ENCODE data around the gene ZC2HC1B. TPM values are rescaled to one million over a fixed set of nuclear protein-coding genes. Genes with fewer than 3 reads are reported as not detected.

ZC2HC1B gene
- total and polyA plus RNA-seq, 2 donors (not counting 1 experiment from before 2014, with no cell fraction given): not detected

- Histone ChIP-seq H3K27me3 (ENCODE audit: control insufficient read depth, insufficient read depth, low read length) (peaks cover 2% of the 10 kb centered on the region), H3K4me1 (ENCODE audit: control insufficient read depth, extremely low read depth, insufficient read depth, low read length) (no peaks in the 10 kb centered on the region), H3K36me3 (ENCODE audit: control insufficient read depth, insufficient read depth, low read length) (no peaks in the 10 kb centered on the region), H3K4me3 (replicated peaks in 1 of 4; ENCODE audit: control extremely low read depth in 1 of 4, insufficient read depth in 1 of 4, low read depth in 3 of 4, low read length in 4 of 4) (no peak overlapping the region), H3K9me3 (ENCODE audit: control insufficient read depth, insufficient read depth, low read depth, low read length) (no peaks in the 10 kb centered on the region), H2AFZ (ENCODE audit: low read length) (no peak overlapping the region), H3K79me2 (ENCODE audit: control insufficient read depth, insufficient read depth, low read length) (no peaks in the 10 kb centered on the region), H4K20me1 (ENCODE audit: control insufficient read depth, extremely low read depth, insufficient read depth, low read length) (no peaks in the 10 kb centered on the region), H3K27ac (ENCODE audit: insufficient read depth, low read length) (no peak overlapping the region), H3K4me2 (ENCODE audit: extremely low read depth, insufficient read depth, low read length) (no peak overlapping the region), H3K9ac (ENCODE audit: insufficient read depth, low read length) (no peak overlapping the region)
- no peak for TF ChIP-seq CTCF (conservative IDR thresholded peaks at IDR 0.05 in 1 of 2, IDR thresholded peaks at IDR 0.05 in 1 of 2; ENCODE audit: low read depth in 1 of 2, low read length in 2 of 2)
- no peak for TF ChIP-seq EZH2 (IDR thresholded peaks at IDR 0.05; ENCODE audit: low read length, missing control alignments)
- DNase-seq (ENCODE audit: low read depth in 2 of 2): peak in 1 of 2 donors; percentile 25
Measured at GRCh38 chr6:143937668-143937970, 73.3 kb downstream of the ZC2HC1B start.

GRCh38 chr6:143939364-143939763 lies 75.1 kb downstream of the ZC2HC1B start:
- peaks cover under 1% of the 10 kb centered on the region for H4K20me1 ChIP-seq (ENCODE audit: control insufficient read depth, extremely low read depth, insufficient read depth, low read length)
- H3K4me2 ChIP-seq (ENCODE audit: extremely low read depth, insufficient read depth, low read length): no peak overlapping the region
- no peak for TF ChIP-seq EZH2 (IDR thresholded peaks at IDR 0.05; ENCODE audit: low read length, missing control alignments)
- TF ChIP-seq CTCF (conservative IDR thresholded peaks at IDR 0.05 in 1 of 2, IDR thresholded peaks at IDR 0.05 in 1 of 2; ENCODE audit: low read depth in 1 of 2, low read length in 2 of 2): no peak

GRCh38 chr6:143940011-143940597 lies 75.8 kb downstream of the ZC2HC1B start:
- Histone ChIP-seq H3K9ac (ENCODE audit: insufficient read depth, low read length) (no peak overlapping the region), H3K36me3 (ENCODE audit: control insufficient read depth, insufficient read depth, low read length) (no peaks in the 10 kb centered on the region), H3K4me2 (ENCODE audit: extremely low read depth, insufficient read depth, low read length) (no peak overlapping the region), H3K4me3 (replicated peaks in 1 of 4; ENCODE audit: control extremely low read depth in 1 of 4, insufficient read depth in 1 of 4, low read depth in 3 of 4, low read length in 4 of 4) (no peak overlapping the region), H4K20me1 (ENCODE audit: control insufficient read depth, extremely low read depth, insufficient read depth, low read length) (peaks cover 1% of the 10 kb centered on the region), H2AFZ (ENCODE audit: low read length) (no peak overlapping the region), H3K4me1 (ENCODE audit: control insufficient read depth, extremely low read depth, insufficient read depth, low read length) (no peaks in the 10 kb centered on the region), H3K9me3 (ENCODE audit: control insufficient read depth, insufficient read depth, low read depth, low read length) (no peaks in the 10 kb centered on the region), H3K27me3 (ENCODE audit: control insufficient read depth, insufficient read depth, low read length) (peaks cover 2% of the 10 kb centered on the region), H3K79me2 (ENCODE audit: control insufficient read depth, insufficient read depth, low read length) (no peaks in the 10 kb centered on the region), H3K27ac (ENCODE audit: insufficient read depth, low read length) (no peak overlapping the region)
- DNase-seq (ENCODE audit: low read depth in 2 of 2): peak; percentile 29 to 53
- TF ChIP-seq CTCF (conservative IDR thresholded peaks at IDR 0.05 in 1 of 2, IDR thresholded peaks at IDR 0.05 in 1 of 2; ENCODE audit: low read depth in 1 of 2, low read length in 2 of 2) (peak; percentile 67 to 79), EZH2 (IDR thresholded peaks at IDR 0.05; ENCODE audit: low read length, missing control alignments) (no peak)

More at GRCh38 chr6:143939364-143939763, 75.1 kb downstream of the ZC2HC1B start:
- no peak for DNase-seq (ENCODE audit: low read depth in 2 of 2)
- Histone ChIP-seq H3K27me3 (ENCODE audit: control insufficient read depth, insufficient read depth, low read length) (peaks cover 2% of the 10 kb centered on the region), H3K9me3 (ENCODE audit: control insufficient read depth, insufficient read depth, low read depth, low read length) (no peaks in the 10 kb centered on the region), H3K27ac (ENCODE audit: insufficient read depth, low read length) (no peak overlapping the region), H3K36me3 (ENCODE audit: control insufficient read depth, insufficient read depth, low read length) (no peaks in the 10 kb centered on the region), H3K4me3 (replicated peaks in 1 of 4; ENCODE audit: control extremely low read depth in 1 of 4, insufficient read depth in 1 of 4, low read depth in 3 of 4, low read length in 4 of 4) (no peak overlapping the region), H3K9ac (ENCODE audit: insufficient read depth, low read length) (no peak overlapping the region), H3K79me2 (ENCODE audit: control insufficient read depth, insufficient read depth, low read length) (no peaks in the 10 kb centered on the region), H2AFZ (ENCODE audit: low read length) (no peak overlapping the region), H3K4me1 (ENCODE audit: control insufficient read depth, extremely low read depth, insufficient read depth, low read length) (no peaks in the 10 kb centered on the region)
